Measurements from ENCODE around the gene TRIM62.

TRIM62 gene

DNA sequence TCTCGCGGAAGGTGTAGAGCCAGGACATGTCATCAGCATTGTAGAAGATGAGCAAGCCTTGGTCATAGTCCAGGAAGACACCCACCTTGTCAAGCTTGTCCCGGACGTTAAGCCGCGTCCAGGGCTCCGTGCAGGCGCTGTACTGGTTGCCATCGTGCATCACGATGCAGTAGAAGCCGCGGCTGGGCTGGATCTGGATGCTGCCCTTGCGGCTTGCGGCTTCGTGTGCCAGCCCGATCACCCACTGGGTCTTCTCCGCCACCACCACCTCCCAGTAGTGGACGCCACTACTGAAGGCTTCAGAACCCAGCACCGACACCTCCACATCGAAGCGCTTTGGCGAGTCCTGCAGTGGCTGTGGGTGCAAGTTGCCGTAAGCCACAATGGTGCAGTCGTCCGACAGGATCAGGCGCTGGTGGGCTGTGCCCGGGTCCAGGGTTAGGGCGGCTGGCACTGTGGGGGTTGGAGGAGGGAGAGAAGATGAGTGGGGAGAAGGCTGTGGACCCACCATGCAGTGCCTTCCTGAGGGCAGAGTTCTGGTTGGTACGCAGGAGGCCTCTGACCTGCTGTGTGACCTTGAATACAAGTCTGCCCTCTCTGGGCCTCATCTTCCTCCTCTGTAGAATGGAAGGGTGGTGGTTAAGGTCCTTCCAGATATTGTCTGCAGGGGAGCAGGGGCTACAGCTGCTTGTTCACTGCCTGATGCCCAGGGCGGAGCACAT lies 34.4 kb downstream of the TRIM62 start (continued):
- TF ChIP-seq, protein P1, sequence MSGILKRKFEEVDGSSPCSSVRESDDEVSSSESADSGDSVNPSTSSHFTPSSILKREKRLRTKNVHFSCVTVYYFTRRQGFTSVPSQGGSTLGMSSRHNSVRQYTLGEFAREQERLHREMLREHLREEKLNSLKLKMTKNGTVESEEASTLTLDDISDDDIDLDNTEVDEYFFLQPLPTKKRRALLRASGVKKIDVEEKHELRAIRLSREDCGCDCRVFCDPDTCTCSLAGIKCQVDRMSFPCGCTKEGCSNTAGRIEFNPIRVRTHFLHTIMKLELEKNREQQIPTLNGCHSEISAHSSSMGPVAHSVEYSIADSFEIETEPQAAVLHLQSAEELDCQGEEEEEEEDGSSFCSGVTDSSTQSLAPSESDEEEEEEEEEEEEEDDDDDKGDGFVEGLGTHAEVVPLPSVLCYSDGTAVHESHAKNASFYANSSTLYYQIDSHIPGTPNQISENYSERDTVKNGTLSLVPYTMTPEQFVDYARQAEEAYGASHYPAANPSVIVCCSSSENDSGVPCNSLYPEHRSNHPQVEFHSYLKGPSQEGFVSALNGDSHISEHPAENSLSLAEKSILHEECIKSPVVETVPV (CRISPR knock-in tag; IDR thresholded peaks at IDR 0.05): no peak
- no peak for TF ChIP-seq TCF4 (CRISPR knock-in tag; IDR thresholded peaks at IDR 0.05; ENCODE audit: borderline replicate concordance)

DNA sequence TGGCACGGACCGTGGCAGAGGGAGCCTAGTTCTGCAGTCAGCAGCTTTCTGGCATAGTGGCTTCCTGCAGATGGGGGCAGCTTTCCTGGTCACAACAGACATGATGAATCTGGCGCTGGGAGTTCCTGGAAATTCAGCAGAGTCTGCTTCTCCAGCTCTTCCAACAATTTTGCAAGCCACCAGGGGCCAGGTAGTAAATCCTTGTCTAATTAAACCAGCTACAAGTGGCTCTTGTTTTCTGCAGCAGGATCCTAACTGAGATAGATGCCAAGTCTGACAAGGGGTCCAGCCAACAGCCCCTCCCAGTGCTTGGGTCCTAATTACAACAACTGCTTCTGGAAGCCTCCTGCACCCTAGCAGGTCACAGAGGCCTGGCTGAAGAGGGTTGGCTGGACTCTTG lies 35.8 kb downstream of the TRIM62 start:
- ATAC-seq: no peak
- TF ChIP-seq ZC3H10 (CRISPR knock-in tag; IDR thresholded peaks at IDR 0.05): no peak
- TF ChIP-seq, protein P2, sequence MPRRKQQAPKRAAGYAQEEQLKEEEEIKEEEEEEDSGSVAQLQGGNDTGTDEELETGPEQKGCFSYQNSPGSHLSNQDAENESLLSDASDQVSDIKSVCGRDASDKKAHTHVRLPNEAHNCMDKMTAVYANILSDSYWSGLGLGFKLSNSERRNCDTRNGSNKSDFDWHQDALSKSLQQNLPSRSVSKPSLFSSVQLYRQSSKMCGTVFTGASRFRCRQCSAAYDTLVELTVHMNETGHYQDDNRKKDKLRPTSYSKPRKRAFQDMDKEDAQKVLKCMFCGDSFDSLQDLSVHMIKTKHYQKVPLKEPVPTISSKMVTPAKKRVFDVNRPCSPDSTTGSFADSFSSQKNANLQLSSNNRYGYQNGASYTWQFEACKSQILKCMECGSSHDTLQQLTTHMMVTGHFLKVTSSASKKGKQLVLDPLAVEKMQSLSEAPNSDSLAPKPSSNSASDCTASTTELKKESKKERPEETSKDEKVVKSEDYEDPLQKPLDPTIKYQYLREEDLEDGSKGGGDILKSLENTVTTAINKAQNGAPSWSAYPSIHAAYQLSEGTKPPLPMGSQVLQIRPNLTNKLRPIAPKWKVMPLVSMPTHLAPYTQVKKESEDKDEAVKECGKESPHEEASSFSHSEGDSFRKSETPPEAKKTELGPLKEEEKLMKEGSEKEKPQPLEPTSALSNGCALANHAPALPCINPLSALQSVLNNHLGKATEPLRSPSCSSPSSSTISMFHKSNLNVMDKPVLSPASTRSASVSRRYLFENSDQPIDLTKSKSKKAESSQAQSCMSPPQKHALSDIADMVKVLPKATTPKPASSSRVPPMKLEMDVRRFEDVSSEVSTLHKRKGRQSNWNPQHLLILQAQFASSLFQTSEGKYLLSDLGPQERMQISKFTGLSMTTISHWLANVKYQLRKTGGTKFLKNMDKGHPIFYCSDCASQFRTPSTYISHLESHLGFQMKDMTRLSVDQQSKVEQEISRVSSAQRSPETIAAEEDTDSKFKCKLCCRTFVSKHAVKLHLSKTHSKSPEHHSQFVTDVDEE (CRISPR knock-in tag; IDR thresholded peaks at IDR 0.05): no peak
- TF ChIP-seq, protein P3, sequence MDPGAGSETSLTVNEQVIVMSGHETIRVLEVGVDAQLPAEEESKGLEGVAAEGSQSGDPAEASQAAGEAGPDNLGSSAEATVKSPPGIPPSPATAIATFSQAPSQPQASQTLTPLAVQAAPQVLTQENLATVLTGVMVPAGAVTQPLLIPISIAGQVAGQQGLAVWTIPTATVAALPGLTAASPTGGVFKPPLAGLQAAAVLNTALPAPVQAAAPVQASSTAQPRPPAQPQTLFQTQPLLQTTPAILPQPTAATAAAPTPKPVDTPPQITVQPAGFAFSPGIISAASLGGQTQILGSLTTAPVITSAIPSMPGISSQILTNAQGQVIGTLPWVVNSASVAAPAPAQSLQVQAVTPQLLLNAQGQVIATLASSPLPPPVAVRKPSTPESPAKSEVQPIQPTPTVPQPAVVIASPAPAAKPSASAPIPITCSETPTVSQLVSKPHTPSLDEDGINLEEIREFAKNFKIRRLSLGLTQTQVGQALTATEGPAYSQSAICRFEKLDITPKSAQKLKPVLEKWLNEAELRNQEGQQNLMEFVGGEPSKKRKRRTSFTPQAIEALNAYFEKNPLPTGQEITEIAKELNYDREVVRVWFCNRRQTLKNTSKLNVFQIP (CRISPR knock-in tag; IDR thresholded peaks at IDR 0.05; ENCODE audit: borderline replicate concordance, low read depth): no peak
- TF ChIP-seq PPARA (CRISPR knock-in tag; IDR thresholded peaks at IDR 0.05; ENCODE audit: borderline replicate concordance): no peak
- TF ChIP-seq, protein P1 (CRISPR knock-in tag; IDR thresholded peaks at IDR 0.05): no peak
- no peak for TF ChIP-seq ZNF565 (CRISPR knock-in tag; conservative IDR thresholded peaks at IDR 0.05; ENCODE audit: low read depth)

DNA sequence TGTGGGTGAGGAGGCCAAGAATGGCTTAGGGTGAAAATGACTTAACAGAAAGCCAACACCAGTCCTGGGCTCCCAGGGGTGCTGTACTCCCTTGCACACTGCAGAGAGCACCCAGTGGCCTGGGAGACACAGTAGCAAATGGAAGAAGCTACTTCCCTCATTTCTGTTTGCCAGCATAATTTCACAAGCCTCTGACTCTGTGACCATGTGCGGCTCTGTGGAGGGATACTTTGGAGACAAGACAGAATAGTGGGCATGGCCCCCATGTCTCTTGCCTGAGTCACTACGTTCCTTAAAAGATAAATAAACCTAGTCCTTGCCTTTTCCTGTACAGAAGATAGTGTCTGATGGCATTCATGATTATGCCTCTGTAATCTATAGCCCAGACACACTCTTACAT lies 38.1 kb downstream of the TRIM62 start:
- no peak; the same call in 1 of the 3 replicates for ATAC-seq
- TF ChIP-seq OSR1 (CRISPR knock-in tag; IDR thresholded peaks at IDR 0.05): no peak
- TF ChIP-seq BACH2 (CRISPR knock-in tag; IDR thresholded peaks at IDR 0.05; ENCODE audit: borderline replicate concordance): no peak
- no peak for TF ChIP-seq ZNF70 (CRISPR knock-in tag; IDR thresholded peaks at IDR 0.05)
- TF ChIP-seq SNAI2 (CRISPR knock-in tag; IDR thresholded peaks at IDR 0.05): no peak
- TF ChIP-seq GLIS3 (CRISPR knock-in tag; IDR thresholded peaks at IDR 0.05): no peak
- TF ChIP-seq, protein P4, sequence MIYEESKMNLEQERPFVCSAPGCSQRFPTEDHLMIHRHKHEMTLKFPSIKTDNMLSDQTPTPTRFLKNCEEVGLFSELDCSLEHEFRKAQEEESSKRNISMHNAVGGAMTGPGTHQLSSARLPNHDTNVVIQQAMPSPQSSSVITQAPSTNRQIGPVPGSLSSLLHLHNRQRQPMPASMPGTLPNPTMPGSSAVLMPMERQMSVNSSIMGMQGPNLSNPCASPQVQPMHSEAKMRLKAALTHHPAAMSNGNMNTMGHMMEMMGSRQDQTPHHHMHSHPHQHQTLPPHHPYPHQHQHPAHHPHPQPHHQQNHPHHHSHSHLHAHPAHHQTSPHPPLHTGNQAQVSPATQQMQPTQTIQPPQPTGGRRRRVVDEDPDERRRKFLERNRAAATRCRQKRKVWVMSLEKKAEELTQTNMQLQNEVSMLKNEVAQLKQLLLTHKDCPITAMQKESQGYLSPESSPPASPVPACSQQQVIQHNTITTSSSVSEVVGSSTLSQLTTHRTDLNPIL (CRISPR knock-in tag; IDR thresholded peaks at IDR 0.05; ENCODE audit: low read depth): no peak
- TF ChIP-seq, protein P3 (CRISPR knock-in tag; IDR thresholded peaks at IDR 0.05; ENCODE audit: borderline replicate concordance, low read depth): no peak
- TF ChIP-seq PPARA (CRISPR knock-in tag; IDR thresholded peaks at IDR 0.05; ENCODE audit: borderline replicate concordance): no peak
- TF ChIP-seq ARNTL (CRISPR knock-in tag; IDR thresholded peaks at IDR 0.05; ENCODE audit: borderline replicate concordance, low read depth): no peak
- TF ChIP-seq TOX (CRISPR knock-in tag; IDR thresholded peaks at IDR 0.05; ENCODE audit: borderline replicate concordance): no peak
- no peak for TF ChIP-seq ZNF565 (CRISPR knock-in tag; conservative IDR thresholded peaks at IDR 0.05; ENCODE audit: low read depth)
- TF ChIP-seq TCF4 (CRISPR knock-in tag; IDR thresholded peaks at IDR 0.05; ENCODE audit: borderline replicate concordance): no peak
- TF ChIP-seq RARB (CRISPR knock-in tag; IDR thresholded peaks at IDR 0.05): no peak
- TF ChIP-seq ISL1 (CRISPR knock-in tag; IDR thresholded peaks at IDR 0.05): no peak
- TF ChIP-seq ZC3H10 (CRISPR knock-in tag; IDR thresholded peaks at IDR 0.05): no peak
- no peak for TF ChIP-seq ZFP3 (CRISPR knock-in tag; IDR thresholded peaks at IDR 0.05)
- TF ChIP-seq ZNF8 (CRISPR knock-in tag; IDR thresholded peaks at IDR 0.05): no peak
- TF ChIP-seq, protein P2 (CRISPR knock-in tag; IDR thresholded peaks at IDR 0.05): no peak
- TF ChIP-seq CSDC2 (CRISPR knock-in tag; IDR thresholded peaks at IDR 0.05): no peak
- TF ChIP-seq ZFP30 (CRISPR knock-in tag; IDR thresholded peaks at IDR 0.05): no peak
